SK-N-SH treated with all-trans-retinoic acid at 6 μM for 48 hours (cell line): ENCODE data around the gene STK39.

Experiments
- ATAC-seq: fragments of 200-7000 bp; cut with Tn5 transposase; 3 replicates; pipeline ENCODE4 v1.9.1; 2020; ENCODE audit warnings: mild to moderate bottlenecking, moderate library complexity
- ARNTL ChIP-seq: fragments of 450-650 bp; formaldehyde crosslinking; IDR thresholded peaks from 2 replicates; pipeline ENCODE4 v1.5.0; 2020; ENCODE audit warnings: low read depth, mild to moderate bottlenecking, moderate library complexity, borderline replicate concordance
- BACH2 ChIP-seq: fragments of 250-450 bp; sonication (Bioruptor Pico); IDR thresholded peaks from 2 replicates; pipeline ENCODE4 v1.9.0; 2021; ENCODE audit warnings: mild to moderate bottlenecking, borderline replicate concordance
- CREB5 ChIP-seq: fragments of 250-450 bp; sonication (Bioruptor Pico); IDR thresholded peaks from 2 replicates; pipeline ENCODE4 v1.5.1; 2020; ENCODE audit warnings: low read depth, mild to moderate bottlenecking, moderate library complexity
- CSDC2 ChIP-seq: fragments of 250-450 bp; sonication (Bioruptor Pico); IDR thresholded peaks from 2 replicates; pipeline ENCODE4 v1.5.0; 2020; ENCODE audit warnings: mild to moderate bottlenecking, moderate library complexity
- ESRRG ChIP-seq: fragments of 250-450 bp; sonication (Bioruptor Pico); IDR thresholded peaks from 2 replicates; pipeline ENCODE4 v1.6.1; 2021; ENCODE audit warnings: mild to moderate bottlenecking
- ISL1 ChIP-seq: fragments of 250-450 bp; sonication (Bioruptor Pico); IDR thresholded peaks from 2 replicates; pipeline ENCODE4 v2.1.2; 2022; ENCODE audit warnings: mild to moderate bottlenecking, moderate library complexity
- OSR1 ChIP-seq: fragments of 250-450 bp; sonication (Bioruptor Pico); IDR thresholded peaks from 2 replicates; pipeline ENCODE4 v1.8.0; 2022; ENCODE audit warnings: moderate library complexity, mild to moderate bottlenecking, inconsistent platforms
- PATZ1 ChIP-seq: fragments of 250-450 bp; sonication (Bioruptor Pico); IDR thresholded peaks from 2 replicates; pipeline ENCODE4 v1.8.0; 2020; ENCODE audit warnings: mild to moderate bottlenecking, moderate library complexity, borderline replicate concordance
- POU6F1 ChIP-seq: fragments of 250-450 bp; sonication (Bioruptor Pico); IDR thresholded peaks from 2 replicates; pipeline ENCODE4 v1.8.0; 2021; ENCODE audit warnings: low read depth, mild to moderate bottlenecking, moderate library complexity, borderline replicate concordance
- PPARA ChIP-seq: fragments of 250-450 bp; sonication (Bioruptor Pico); IDR thresholded peaks from 2 replicates; pipeline ENCODE4 v1.5.0; 2020; ENCODE audit warnings: mild to moderate bottlenecking, borderline replicate concordance
- RARB ChIP-seq: fragments of 250-450 bp; sonication (Bioruptor Pico); IDR thresholded peaks from 2 replicates; pipeline ENCODE4 v1.8.0; 2021; ENCODE audit warnings: mild to moderate bottlenecking, moderate library complexity
- SNAI2 ChIP-seq: fragments of 250-450 bp; sonication (Bioruptor Pico); IDR thresholded peaks from 2 replicates; pipeline ENCODE4 v1.5.0; 2020; ENCODE audit warnings: mild to moderate bottlenecking, moderate library complexity
- TCF4 ChIP-seq: fragments of 250-450 bp; sonication (Bioruptor Pico); IDR thresholded peaks from 2 replicates; pipeline ENCODE4 v1.8.0; 2021; ENCODE audit warnings: mild to moderate bottlenecking, moderate library complexity, borderline replicate concordance
- TOX ChIP-seq: fragments of 250-450 bp; sonication (Bioruptor Pico); IDR thresholded peaks from 2 replicates; pipeline ENCODE4 v1.8.0; 2021; ENCODE audit warnings: mild to moderate bottlenecking, moderate library complexity, borderline replicate concordance
- TSHZ2 ChIP-seq: fragments of 250-450 bp; sonication (Bioruptor Pico); IDR thresholded peaks from 2 replicates; pipeline ENCODE4 v1.5.0; 2020; ENCODE audit warnings: mild to moderate bottlenecking, moderate library complexity
- ZC3H10 ChIP-seq: fragments of 250-450 bp; sonication (Bioruptor Pico); IDR thresholded peaks from 2 replicates; pipeline ENCODE4 v1.5.1; 2021; ENCODE audit warnings: mild to moderate bottlenecking, moderate library complexity
- ZFP30 ChIP-seq: fragments of 450-650 bp; formaldehyde crosslinking; IDR thresholded peaks from 2 replicates; pipeline ENCODE4 v1.5.0; 2022; ENCODE audit warnings: mild to moderate bottlenecking, moderate library complexity
- ZNF565 ChIP-seq: fragments of 450-650 bp; formaldehyde crosslinking; conservative IDR thresholded peaks from 2 replicates; pipeline ENCODE4 v1.5.0; 2020; ENCODE audit warnings: low read depth, mild to moderate bottlenecking, moderate library complexity
- ZNF70 ChIP-seq: fragments of 450-650 bp; formaldehyde crosslinking; IDR thresholded peaks from 2 replicates; pipeline ENCODE4 v1.5.0; 2020; ENCODE audit warnings: mild to moderate bottlenecking, moderate library complexity
- ZNF8 ChIP-seq: fragments of 450-650 bp; formaldehyde crosslinking; IDR thresholded peaks from 2 replicates; pipeline ENCODE4 v1.5.0; 2020; ENCODE audit warnings: mild to moderate bottlenecking, moderate library complexity

The STK39 gene

GRCh38 chr2:168096158-168096557, 151.2 kb downstream of the STK39 start:
- no peak for ATAC-seq

GRCh38 chr2:168091986-168092385, 155.4 kb downstream of the STK39 start:
- TF ChIP-seq ZFP30 (CRISPR knock-in tag) (no peak), TSHZ2 (CRISPR knock-in tag) (no peak), OSR1 (CRISPR knock-in tag) (no peak), CREB5 (CRISPR knock-in tag) (no peak), TOX (no peak), TCF4 (CRISPR knock-in tag) (no peak), ZNF70 (CRISPR knock-in tag) (no peak), ESRRG (CRISPR knock-in tag) (no peak), ZNF565 (CRISPR knock-in tag) (no peak), ZC3H10 (CRISPR knock-in tag) (no peak), SNAI2 (CRISPR knock-in tag) (no peak), CSDC2 (CRISPR knock-in tag) (no peak), BACH2 (CRISPR knock-in tag) (no peak), ISL1 (CRISPR knock-in tag) (no peak), ARNTL (CRISPR knock-in tag) (no peak), RARB (CRISPR knock-in tag) (no peak), POU6F1 (CRISPR knock-in tag) (no peak), PPARA (no peak), ZNF8 (no peak)
- TF ChIP-seq, all 23 proteins: peak for 0
- no peak for ATAC-seq

More at GRCh38 chr2:168096158-168096557, 151.2 kb downstream of the STK39 start:
- TF ChIP-seq SNAI2 (CRISPR knock-in tag) (no peak), PATZ1 (CRISPR knock-in tag) (no peak), ARNTL (CRISPR knock-in tag) (no peak)

- ATAC-seq = no peak
- TF ChIP-seq CREB5 (CRISPR knock-in tag) (no peak), ISL1 (CRISPR knock-in tag) (no peak), SNAI2 (CRISPR knock-in tag) (no peak), RARB (CRISPR knock-in tag) (no peak), ZNF8 (no peak), ZNF70 (CRISPR knock-in tag) (no peak), TSHZ2 (CRISPR knock-in tag) (no peak), TCF4 (CRISPR knock-in tag) (no peak), ZNF565 (CRISPR knock-in tag) (no peak), TOX (no peak), ZFP30 (CRISPR knock-in tag) (no peak), PPARA (no peak), ESRRG (CRISPR knock-in tag) (no peak), BACH2 (CRISPR knock-in tag) (no peak)
These were observed 156.8 kb downstream of the STK39 start for GRCh38 chr2:168090366-168091135.
